GM21619 (cell line): Measurements from ENCODE around the gene BNC2.
"Not testable (repeated sequence)": the region's sequence is repeated elsewhere in the genome, so short reads cannot be mapped to it uniquely, and the experiment has no call there.

Experiments used
- ATAC-seq: cut with Tn5 transposase; IDR thresholded peaks from one replicate; pipeline ENCODE4 v1.9.1; 2021; ENCODE audit not compliant: unreplicated experiment

BNC2 gene

DNA sequence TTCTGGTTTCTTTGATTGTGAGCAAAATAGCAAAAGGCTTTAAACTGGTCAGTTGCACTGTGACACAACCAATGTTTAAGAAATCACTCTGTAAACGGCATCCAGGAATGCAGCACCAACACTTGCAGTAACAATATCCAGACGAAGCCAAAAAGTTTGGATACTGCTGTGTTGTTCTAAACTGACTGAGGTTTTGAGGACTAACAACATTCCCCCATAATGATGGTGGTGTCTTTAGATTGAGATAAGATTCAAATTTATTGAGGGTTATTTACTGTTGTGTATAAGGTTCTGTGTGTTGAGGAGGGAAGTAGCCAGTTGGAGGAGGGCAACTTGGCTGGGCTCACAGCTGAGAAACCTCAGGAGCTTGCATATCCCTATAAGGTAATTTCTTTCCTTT, 353.6 kb downstream of the BNC2 start:
- ATAC-seq, result no peak

DNA sequence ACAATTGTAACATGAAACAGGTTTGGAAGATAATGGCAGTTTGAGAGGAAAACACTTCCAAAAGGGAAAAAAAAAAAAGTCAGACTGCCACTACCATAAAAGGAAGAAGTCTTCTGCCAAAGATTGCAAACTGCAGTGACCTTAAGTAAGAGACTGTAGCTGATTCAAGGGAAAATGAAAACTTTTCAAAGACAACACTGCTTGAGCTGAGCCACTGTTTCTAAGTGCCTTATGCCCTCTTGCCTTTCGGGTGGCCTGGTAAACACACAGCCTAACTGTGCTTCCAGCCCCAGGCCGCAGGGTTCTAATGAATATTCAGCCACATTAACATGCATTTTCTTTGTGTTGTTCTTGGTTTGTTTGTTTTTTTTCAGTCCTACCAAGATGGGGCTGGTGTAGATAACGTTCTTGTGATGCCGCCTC, 354.6 kb downstream of the BNC2 start:
- ATAC-seq, result no peak

DNA sequence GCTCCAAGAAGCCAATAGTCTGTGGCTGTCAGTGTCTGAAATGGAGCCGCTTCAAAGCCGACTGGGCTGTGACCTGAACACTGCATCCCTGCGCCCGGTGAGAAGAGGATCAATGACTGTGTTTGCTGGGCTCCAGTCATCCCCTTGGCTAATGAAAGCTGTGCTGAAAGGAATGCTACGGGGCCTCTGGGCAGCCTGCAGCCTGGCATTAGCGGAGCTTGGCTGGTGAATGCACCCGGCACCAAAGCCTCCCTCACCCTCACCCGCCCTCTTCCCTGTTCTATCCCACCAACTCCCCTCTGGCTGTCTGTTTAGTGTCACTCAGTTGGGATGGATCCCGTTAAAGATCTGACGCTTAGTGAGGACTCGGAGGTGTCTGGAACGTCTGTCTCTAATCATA, 355.3 kb downstream of the BNC2 start:
- no peak for ATAC-seq

DNA sequence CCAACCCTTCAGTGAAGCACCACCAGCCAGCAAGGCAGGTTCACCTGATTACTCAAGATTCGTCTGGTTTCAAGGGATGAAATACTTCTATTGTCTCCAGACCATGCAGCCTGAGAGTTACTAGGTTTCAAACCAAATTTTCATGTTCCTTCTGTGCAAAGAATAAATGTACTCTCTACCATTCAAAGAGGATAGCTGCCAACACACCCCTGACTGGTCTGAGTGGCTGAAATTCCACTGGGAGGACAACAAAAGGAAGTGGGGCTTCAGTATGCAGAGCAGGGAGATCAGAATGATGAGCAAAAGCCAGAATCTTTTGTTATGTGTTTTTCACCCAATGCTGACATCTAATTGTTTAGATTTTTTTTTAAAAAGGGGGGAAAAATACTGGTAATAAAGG, 356.3 kb downstream of the BNC2 start:
- no peak for ATAC-seq

DNA sequence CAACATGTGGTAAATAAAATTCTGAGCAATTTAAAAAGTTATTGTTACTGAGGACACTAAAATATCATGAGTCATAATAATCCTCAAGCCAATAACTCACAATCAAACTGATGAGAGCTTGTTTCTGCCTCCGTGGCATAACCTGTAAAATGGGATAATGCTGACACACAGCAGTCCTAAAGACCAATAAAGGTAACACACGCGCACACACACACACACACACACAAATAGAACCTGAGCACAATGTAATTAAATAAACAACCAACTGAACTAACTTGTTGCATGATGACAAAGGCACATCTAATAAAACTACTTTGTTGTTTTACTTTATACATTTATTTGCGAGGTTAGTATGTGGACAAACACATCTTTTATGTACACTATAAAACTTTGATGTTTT, 358.2 kb downstream of the BNC2 start:
- no peak for ATAC-seq

DNA sequence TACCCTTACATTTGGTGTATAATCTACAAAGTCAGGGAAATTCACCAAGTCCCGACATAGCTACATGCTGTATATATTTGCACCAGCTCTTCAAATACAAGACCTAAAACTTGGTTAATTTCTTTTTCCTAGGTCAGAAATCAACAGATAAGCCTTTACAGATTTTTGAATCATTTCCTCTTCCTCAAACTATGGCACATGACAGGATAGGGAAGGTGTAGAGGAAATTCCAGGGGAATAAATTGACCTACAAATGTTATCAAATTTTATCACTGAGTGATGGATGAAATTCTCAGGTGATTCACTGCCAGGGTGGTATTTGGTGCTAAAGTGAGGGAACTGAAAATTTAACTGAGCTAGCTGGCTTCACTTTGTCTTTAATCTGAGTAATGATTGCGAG, 360.0 kb downstream of the BNC2 start:
- ATAC-seq, result no peak

DNA sequence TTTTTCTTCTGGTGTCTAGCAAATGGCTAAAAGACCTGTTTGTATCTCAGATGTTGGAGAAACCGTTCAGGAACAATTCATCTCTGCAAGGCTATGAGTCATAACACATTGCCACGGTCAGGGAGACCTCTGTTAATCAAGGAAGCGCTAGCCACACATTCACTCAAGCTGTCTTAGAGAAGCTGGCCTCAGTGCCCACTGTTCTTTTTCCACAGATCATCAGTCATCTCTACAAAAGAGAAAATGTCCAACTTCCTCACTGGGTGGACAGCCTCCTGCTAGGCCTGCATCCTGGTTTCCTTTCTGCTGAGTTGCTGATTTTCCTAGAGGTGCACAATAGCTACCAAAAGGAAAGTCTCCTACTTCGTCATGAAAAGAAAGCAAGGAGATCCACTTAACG, 360.5 kb downstream of the BNC2 start:
- no peak for ATAC-seq

DNA sequence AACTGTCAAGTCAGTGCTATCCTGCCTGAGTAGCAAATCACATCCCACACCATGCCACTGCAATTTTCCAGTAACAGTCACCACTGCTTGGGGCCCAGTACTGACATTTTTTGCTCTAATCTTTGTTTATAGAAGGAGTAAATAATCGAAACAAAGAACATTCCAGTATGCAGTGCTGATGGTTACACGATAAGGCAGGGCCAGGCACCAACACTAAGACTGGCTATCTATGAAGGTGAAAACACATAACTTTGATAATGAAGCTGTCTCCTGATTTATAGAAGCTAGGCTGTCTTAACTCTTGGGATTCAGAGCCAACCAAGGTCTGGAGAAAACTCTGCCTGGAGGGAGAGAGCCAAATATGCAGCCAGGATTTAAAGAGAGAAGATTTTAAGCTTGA, 365.3 kb downstream of the BNC2 start:
- ATAC-seq, result no peak

DNA sequence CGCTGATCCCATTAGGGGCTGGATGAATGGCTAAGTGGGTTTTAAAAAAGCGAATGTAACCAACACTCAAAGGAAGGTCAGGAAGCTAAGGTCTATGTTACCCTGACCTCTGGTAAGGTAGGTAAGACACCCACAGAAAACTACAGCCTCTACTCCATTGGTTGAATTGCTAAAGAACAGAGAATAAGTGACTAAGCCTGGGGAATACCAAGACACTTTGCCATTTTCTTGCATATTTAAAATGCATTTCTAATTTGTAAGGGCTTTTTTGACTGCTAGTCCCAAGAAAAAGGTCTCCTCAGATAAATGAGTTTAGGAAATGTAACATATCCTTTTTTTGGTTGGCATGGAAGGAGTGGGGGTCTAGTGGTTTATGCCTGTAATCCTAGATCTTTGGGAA, 368.7 kb downstream of the BNC2 start:
- ATAC-seq, result no peak

DNA sequence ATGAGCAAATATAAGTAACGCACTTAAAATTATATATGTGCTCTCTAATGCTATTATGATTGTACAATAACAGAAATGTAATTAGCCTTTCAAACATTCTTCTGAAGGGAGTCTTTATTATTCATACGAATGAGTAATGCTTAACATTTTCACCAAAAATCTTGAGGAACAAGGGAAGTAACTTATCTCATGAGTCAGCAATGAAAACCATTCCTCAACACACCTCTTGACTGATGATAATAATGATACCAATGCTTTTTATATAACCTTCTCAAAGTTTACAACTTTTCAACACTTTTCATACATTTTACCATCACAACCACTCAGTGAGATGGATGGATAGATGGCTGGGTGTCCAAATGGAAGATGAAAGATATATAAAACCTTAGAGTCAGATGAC, 369.3 kb downstream of the BNC2 start:
- no peak for ATAC-seq

DNA sequence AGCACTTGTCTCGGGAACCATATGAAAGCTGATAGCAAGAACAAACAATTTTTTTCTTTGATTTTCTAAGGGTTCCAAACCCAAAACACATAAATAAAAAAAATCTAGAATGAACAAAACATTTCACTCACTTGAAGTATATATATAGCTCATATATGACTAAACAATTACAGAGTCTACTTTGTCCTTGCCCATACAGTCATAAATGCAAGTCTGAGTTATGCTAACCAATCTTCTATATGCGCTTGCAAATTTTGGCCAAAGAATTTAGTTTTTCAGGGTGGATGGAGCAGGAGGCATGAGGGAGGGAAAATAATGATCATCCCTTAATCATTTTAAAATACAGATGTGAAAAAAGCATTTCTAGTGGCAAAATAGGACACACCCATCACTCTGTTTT, 370.1 kb downstream of the BNC2 start:
- ATAC-seq, result no peak

DNA sequence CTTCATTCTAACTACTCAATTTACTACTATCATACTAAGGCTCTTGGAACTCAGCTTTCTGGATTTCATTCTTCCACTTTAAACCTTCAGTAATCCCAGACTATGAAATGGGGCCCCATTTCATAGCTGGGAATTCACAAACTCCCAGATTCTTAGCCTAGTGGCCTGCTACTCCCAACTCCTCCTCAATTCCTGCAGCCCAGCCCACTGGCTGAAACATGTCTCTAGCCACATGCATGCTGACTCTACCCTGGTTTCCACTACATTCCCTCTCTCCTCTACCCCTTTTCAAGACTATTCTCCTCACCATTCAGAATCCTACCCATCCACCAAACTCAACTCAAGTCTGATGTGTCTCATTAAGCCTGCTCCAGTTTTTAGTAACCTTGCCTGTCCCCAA, 370.6 kb downstream of the BNC2 start:
- no peak for ATAC-seq

DNA sequence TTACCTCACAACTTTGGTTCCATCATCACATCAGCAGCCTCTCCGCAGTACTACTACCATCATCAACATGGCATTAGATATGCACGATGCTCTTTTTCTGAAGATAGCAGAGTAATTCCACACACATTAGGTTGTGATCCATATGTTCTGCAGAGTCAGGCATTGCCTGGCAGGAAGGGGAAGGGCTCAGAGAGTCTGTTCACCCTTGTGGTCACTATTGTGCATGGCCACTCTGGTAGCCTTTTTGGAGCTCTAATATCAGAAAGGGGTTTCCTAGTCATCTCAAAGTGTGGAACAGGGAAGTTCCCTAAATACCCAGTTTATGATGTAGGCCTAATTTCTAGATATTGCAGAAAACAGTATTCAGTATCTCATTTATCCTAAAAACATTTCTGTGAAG, 373.6 kb downstream of the BNC2 start:
- ATAC-seq, result no peak

DNA sequence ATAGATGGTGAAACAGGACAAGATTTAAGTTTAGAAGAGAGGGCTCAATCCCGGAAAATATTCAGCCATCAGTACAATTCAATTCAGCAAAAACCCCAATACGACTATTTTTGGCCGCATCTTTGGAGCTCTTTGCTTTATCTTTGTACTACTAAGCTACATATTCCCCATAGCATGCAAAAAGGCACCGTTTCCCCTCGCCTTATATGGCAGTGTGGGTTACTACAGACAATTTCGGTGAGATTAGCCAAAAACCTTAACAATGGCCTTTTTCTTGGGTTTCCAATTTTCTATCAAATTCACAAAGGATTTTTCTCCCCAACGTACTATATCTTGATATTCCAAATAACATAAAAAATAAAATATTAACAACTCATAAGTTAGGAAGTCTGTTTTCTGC, 382.6 kb downstream of the BNC2 start:
- ATAC-seq, result no peak

DNA sequence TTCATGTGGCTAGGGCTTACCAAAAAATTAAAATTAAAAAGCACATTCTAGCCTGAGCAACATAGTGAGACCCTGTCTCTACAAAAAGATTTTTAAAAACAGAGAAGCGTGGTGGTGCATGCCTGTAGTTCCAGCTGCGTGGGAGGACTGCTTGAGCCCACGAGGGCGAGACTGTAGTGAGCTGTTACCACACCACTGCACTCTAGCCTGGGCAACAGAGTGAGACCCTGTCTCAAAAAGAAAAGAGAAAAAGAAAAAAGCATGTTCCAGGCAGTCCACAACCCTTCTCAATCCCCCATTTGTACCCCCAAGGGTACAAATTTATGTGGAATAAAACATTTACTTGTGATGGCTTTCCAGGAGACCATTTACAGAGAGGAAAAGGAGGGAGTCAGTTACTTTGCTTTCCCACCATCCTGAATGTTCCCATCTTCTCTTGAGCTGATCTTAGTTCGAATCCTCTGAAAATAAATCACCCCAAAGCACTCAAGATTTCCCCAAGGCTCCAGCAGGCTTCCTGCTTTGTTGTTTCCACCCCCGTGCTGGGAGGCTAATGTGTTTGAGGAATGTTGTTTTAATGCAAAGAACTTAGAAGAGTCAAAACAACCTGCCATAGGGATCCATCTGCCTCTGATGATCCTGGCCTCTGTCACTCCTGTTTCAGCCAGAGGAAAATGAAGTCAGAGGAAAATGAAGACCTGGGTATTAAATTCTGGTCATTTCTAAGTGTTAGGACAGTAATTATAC, 384.7 kb downstream of the BNC2 start:
- ATAC-seq, result no peak

DNA sequence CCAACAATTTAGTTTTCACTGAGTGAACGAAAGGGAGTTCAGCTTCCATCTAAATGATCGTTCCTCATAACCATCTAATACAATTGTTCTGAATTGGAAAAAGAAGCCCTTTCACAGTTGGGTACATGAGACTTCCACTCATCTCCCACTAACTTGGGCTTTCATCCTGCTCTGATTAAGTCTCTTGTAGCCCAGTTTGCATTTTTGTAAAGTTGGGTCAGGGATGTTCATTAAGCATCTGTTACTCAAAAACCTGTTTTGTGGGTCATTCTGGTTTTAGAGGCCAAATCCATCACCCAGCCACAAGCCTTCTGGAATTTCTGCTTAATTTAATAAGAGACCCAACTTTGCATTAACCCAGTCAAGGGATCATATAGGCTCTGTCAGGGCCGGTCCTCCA, 385.3 kb downstream of the BNC2 start:
- ATAC-seq, result no peak

DNA sequence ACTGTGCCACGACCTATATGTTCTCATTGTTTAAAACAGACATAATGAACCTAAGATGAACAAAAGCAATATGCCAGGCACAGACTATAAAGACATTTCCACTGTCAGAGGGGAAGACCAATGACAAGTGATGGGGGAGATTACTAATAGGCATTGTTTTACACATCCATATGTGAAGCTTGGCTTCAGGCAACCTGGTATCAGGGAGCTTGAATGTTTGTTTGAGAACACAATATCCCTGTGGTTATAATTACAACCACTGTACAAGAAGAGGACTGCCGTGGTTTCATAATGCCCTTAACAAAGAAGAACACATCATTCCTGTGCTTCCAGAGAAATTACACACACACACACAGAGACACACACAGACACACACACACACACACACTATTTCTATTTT, 385.7 kb downstream of the BNC2 start:
- ATAC-seq, result no peak

DNA sequence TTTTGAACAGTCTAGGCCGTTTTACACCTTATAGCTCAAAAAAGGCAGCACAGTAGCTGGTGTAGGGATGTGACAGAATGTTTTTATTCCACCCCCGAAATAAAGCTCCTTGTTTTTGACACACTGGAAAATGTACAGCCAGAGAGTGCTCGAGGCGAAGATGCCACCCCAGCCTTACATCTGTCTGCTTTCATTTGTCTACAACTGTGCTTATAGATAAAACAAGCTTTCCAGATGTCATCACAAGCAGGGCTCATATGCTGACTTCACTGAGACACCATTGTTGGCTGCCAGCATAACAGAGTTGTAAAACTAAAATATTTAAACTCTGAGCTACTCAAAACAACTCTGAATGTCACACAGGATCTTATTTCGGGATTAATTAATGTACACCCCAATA, 386.3 kb downstream of the BNC2 start:
- ATAC-seq, result no peak

DNA sequence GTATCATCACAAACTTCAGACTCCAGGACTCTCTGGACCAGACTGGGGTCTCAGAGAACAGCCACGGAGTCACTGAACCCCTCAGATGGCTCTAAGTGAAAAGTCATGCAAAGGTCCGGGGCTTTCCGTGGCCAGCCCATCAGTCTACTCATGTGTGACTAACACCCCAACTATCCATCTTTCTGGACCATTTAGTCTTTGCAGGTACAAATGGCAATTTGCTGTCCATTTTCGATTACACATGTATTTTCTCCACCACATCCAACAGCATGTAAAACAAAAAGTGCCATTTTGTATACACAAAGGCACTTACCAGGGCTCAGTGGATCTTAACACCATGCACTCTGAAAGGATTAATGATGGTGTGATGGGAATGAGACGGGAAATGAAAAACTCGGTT, 387.7 kb downstream of the BNC2 start:
- no peak for ATAC-seq

DNA sequence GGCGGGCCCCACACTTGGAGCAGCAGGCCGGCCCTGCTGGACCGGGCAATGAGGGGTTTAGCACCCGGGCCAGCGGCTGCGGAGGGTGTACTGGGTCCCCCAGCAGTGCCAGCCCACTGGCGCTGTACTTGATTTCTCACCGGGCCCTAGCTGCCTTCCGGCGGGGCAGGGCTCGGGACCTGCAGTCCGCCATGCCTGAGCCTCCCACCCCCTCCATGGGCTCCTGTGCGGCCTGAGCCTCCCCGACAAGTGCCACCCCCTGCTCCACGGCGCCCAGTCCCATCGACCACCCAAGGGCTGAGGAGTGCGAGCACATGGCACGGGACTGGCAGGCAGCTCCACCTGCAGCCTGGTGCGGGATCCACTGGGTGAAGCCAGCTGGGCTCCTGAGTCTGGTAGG, 389.9 kb downstream of the BNC2 start:
- not testable (repeated sequence) for ATAC-seq

DNA sequence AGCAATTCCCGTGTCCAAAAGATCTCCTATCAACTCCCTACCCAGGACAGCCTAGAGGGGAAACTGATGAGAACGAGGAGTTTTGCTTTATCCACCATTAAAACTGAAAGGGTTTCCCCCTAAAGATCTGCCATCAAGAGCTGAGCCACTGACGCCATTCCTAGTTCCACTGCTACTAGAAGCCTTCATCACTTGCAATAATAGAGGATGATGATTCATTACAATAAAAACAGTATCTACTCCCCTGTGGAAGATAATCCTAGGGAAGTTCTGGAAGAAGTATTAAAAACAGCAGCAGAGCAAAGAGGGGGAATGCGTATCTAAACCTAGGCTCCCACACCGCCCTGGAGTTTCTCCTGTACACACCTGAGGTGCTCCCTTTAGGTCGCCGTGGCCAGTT, 394.5 kb downstream of the BNC2 start:
- ATAC-seq, result no peak

DNA sequence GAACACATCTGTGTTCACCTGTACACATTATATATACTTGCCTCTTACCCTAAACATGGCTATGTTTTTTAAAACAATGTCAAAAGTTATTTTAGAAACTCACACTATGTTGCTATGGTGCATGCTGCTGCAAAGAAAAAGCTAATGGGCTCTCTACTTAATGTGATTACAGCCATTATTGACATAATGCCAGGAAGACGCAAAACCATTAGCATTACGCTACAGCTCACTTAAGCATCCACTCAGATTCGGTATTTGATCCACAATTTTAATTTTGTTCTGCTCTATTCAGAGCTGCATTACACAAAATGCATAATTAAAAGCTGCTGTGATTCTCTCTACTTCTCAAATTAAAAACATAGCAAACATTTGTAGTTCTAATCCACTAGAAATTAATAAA, 395.2 kb downstream of the BNC2 start:
- no peak for ATAC-seq

DNA sequence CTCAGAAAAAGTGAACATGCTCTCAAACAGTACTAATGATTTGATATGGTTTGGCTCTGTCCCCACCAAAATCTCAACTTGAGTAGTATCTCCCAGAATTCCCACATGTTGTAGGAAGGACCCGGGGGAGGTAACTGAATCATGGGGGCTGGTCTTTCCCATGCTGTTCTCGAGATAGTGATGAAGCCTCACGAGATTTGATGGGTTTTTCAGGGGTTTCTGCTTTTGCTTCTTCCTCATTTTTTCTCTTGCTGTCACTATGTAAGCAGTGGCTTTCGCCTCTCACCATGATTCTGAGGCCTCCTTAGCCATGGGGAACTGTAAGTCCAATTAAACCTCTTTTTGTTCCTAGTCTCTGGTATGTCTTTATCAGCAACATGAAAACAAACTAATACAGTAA, 401.3 kb downstream of the BNC2 start:
- ATAC-seq, result no peak

DNA sequence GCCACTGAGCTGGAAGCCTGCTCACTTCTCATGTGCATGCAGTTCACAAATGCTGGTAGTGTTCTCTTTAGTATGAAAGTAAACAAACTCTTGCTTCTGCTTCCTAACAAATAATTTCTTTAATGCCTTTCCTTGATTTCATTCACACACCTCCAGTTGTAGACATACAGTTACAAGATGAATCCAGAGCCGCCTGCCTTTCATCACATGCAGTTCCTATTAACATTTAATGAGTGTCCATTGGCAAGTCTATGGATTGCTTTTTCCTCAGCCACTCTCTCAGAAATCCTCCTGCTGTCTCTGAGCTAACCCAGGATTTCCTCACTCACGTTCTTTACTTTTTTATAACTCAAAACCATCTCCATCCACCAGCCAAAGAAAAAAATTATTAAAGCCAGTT, 408.6 kb downstream of the BNC2 start:
- ATAC-seq, result no peak
